ENCODE measurements around the gene STX11.

The STX11 gene

GRCh38 chr6:144158133-144158532 lies 7.8 kb downstream of the STX11 start:
- Histone ChIP-seq H3K36me3 (ENCODE audit: control insufficient read depth, insufficient read depth, low read length) (no peaks in the 10 kb centered on the region), H3K9me3 (ENCODE audit: control insufficient read depth, insufficient read depth, low read length) (no peaks in the 10 kb centered on the region), H3K27me3 (ENCODE audit: control insufficient read depth, insufficient read depth, low read length) (no peaks in the 10 kb centered on the region), H3K9ac (ENCODE audit: low read depth, low read length) (no peak overlapping the region), H3K4me3 (ENCODE audit: low read depth, low read length) (no peak overlapping the region), H3K4me1 (ENCODE audit: control insufficient read depth, insufficient read depth, low read length) (no peaks in the 10 kb centered on the region)

DNA sequence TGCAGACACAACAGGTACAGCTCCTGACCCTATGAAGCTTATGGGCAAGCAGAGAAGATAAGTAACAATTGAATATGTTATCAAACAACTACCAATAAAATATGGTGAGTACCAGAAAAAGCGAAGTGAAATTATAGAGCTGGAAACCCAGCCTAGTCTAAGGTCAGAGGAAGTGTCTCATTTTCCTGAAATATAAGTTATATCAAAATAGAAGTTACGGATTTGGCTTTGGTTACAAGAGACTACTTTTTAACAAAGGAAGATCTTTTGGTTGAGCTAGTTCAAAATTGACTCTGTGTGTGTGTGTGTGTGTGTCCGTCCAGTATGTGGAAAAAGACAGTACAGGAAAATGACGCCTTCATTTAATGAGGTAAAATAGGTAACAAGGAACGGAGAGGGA lies 8.9 kb downstream of the STX11 start:
- H3K4me1 ChIP-seq (ENCODE audit: control insufficient read depth, insufficient read depth, low read length) = no peaks in the 10 kb centered on the region
- H3K36me3 ChIP-seq (ENCODE audit: control insufficient read depth, insufficient read depth, low read length) = no peaks in the 10 kb centered on the region
- no peaks in the 10 kb centered on the region for H3K27me3 ChIP-seq (ENCODE audit: control insufficient read depth, insufficient read depth, low read length)
- H3K9ac ChIP-seq (ENCODE audit: low read depth, low read length) = no peak overlapping the region
- H3K4me3 ChIP-seq (ENCODE audit: low read depth, low read length) = no peak overlapping the region
- H3K9me3 ChIP-seq (ENCODE audit: control insufficient read depth, insufficient read depth, low read length) = no peaks in the 10 kb centered on the region

DNA sequence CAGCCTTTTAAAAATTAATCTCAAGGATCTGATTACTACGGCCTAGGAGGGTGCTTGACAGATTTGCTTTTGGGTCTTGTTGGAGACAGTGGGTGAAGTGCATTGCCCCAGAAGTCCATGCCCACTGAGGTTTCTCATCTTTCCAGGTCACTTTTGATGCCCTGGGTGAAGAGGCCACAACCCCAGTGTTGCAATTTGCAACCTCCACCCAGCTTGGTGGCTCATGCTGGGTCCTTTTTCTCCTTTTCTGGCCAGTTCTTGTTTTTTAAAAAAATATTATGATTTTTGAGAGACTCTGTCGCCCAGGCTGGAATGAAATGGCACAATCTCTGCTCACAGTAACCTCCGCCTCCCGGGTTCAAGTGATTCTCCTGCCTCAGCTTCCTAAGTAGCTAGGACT lies 9.4 kb downstream of the STX11 start:
- Histone ChIP-seq H3K4me1 (ENCODE audit: control insufficient read depth, insufficient read depth, low read length) (no peaks in the 10 kb centered on the region), H3K27me3 (ENCODE audit: control insufficient read depth, insufficient read depth, low read length) (no peaks in the 10 kb centered on the region), H3K9ac (ENCODE audit: low read depth, low read length) (no peak overlapping the region), H3K4me3 (ENCODE audit: low read depth, low read length) (no peak overlapping the region), H3K36me3 (ENCODE audit: control insufficient read depth, insufficient read depth, low read length) (no peaks in the 10 kb centered on the region), H3K9me3 (ENCODE audit: control insufficient read depth, insufficient read depth, low read length) (no peaks in the 10 kb centered on the region)

DNA sequence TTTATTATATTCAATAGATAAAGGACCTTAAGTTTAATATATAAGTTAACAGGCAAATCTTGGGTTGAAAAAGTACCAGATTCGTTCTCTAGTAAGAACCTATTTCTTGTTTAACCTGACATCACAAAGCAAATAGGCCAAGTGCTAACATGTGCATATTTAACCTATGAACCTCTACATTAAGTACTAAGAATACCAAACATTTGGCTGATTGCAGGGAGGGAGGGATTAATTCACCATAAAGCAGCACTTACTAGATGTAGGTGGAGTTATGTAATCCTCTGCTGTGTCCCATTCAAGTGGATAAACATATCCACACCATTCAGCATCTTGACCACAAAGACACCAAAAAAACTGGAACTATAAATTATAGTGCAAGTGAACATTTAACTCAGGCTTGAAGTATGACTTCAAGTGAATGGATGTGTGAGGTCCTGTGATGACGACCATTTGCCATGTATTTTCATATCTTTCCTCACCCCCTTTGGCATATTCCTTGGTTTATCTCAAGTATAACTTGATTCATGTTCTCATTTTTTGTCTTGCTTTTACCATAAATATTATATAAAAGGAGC lies 10.2 kb downstream of the STX11 start:
- no peaks in the 10 kb centered on the region for H3K27me3 ChIP-seq (ENCODE audit: control insufficient read depth, insufficient read depth, low read length)
- no peaks in the 10 kb centered on the region for H3K4me1 ChIP-seq (ENCODE audit: control insufficient read depth, insufficient read depth, low read length)
- no peak overlapping the region for H3K4me3 ChIP-seq (ENCODE audit: low read depth, low read length)
- H3K9ac ChIP-seq (ENCODE audit: low read depth, low read length) = no peak overlapping the region
- H3K36me3 ChIP-seq (ENCODE audit: control insufficient read depth, insufficient read depth, low read length) = no peaks in the 10 kb centered on the region
- no peaks in the 10 kb centered on the region for H3K9me3 ChIP-seq (ENCODE audit: control insufficient read depth, insufficient read depth, low read length)

- Histone ChIP-seq H3K27me3 (ENCODE audit: control insufficient read depth, insufficient read depth, low read length) (no peaks in the 10 kb centered on the region), H3K9ac (ENCODE audit: low read depth, low read length) (no peak overlapping the region), H3K36me3 (ENCODE audit: control insufficient read depth, insufficient read depth, low read length) (no peaks in the 10 kb centered on the region), H3K4me1 (ENCODE audit: control insufficient read depth, insufficient read depth, low read length) (no peaks in the 10 kb centered on the region), H3K4me3 (ENCODE audit: low read depth, low read length) (no peak overlapping the region), H3K9me3 (ENCODE audit: control insufficient read depth, insufficient read depth, low read length) (no peaks in the 10 kb centered on the region)
Measured at GRCh38 chr6:144161975-144162374, 11.7 kb downstream of the STX11 start.

DNA sequence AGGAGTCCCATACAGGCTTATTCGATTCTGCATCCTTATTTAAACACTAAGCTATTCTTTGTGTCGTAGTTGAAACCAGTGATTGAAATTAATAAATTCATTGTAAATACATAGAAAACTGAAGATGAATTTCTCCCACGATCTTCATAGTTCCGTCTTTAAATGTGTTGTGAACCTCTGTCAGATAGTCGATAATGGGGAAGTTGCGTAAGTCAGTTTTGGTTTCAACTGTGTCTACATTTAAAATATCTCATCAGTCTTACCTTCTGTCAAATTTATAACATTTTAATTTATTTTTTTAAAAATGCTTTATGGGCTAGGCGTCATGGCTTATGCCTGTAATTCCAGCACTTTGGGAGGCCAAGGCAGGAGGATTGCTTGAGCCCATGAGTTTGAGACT lies 12.7 kb downstream of the STX11 start:
- Histone ChIP-seq H3K9me3 (ENCODE audit: control insufficient read depth, insufficient read depth, low read length) (no peaks in the 10 kb centered on the region), H3K9ac (ENCODE audit: low read depth, low read length) (no peak overlapping the region), H3K4me1 (ENCODE audit: control insufficient read depth, insufficient read depth, low read length) (no peaks in the 10 kb centered on the region), H3K36me3 (ENCODE audit: control insufficient read depth, insufficient read depth, low read length) (no peaks in the 10 kb centered on the region), H3K27me3 (ENCODE audit: control insufficient read depth, insufficient read depth, low read length) (no peaks in the 10 kb centered on the region), H3K4me3 (ENCODE audit: low read depth, low read length) (no peak overlapping the region)

DNA sequence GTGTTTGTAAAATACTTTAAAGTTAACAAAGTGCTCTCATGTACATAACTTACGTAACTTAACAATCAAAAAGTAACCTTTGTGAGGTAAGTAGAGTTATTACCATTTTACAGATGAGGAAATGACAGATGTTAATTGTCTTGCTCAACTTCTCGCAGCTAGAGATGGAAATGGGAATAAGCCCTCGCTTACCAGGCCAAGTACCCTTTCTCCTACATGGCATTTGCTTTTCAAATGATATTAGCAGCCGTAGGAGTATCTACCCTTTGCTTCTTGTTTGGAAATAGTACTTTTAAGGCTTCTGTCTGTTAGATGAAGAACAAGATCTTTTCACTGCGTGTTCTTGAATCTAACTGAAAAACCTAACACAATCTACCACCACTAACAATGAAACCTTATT lies 15.5 kb downstream of the STX11 start:
- H3K9me3 ChIP-seq (ENCODE audit: control insufficient read depth, insufficient read depth, low read length) = no peaks in the 10 kb centered on the region
- H3K36me3 ChIP-seq (ENCODE audit: control insufficient read depth, insufficient read depth, low read length) = no peaks in the 10 kb centered on the region
- H3K27me3 ChIP-seq (ENCODE audit: control insufficient read depth, insufficient read depth, low read length) = no peaks in the 10 kb centered on the region
- H3K9ac ChIP-seq (ENCODE audit: low read depth, low read length) = no peak overlapping the region
- H3K4me1 ChIP-seq (ENCODE audit: control insufficient read depth, insufficient read depth, low read length) = no peaks in the 10 kb centered on the region
- no peak overlapping the region for H3K4me3 ChIP-seq (ENCODE audit: low read depth, low read length)

DNA sequence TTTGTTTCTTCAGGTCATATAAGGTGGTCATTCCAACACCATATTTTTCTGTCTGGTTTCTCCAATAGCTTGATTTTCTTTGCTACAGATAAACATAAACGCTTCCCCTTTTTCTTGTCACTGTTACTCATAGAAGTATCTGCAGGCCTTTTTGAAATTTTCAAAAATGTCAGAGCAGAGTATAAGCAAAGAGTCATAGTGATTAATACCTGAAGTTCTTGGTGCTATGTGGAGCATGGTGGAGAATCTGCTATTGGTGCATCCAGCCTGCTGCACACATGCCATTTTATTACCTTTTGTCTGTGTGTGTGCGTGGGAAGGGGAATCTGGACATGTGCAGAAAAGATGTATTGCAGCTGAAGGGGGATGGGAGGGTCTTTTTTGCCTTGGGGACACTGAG lies 19.7 kb downstream of the STX11 start:
- H3K36me3 ChIP-seq (ENCODE audit: control insufficient read depth, insufficient read depth, low read length) = no peaks in the 10 kb centered on the region
- H3K4me3 ChIP-seq (ENCODE audit: low read depth, low read length) = no peak overlapping the region
- H3K9ac ChIP-seq (ENCODE audit: low read depth, low read length) = no peak overlapping the region
- H3K4me1 ChIP-seq (ENCODE audit: control insufficient read depth, insufficient read depth, low read length) = no peaks in the 10 kb centered on the region
- no peaks in the 10 kb centered on the region for H3K27me3 ChIP-seq (ENCODE audit: control insufficient read depth, insufficient read depth, low read length)
- no peaks in the 10 kb centered on the region for H3K9me3 ChIP-seq (ENCODE audit: control insufficient read depth, insufficient read depth, low read length)

DNA sequence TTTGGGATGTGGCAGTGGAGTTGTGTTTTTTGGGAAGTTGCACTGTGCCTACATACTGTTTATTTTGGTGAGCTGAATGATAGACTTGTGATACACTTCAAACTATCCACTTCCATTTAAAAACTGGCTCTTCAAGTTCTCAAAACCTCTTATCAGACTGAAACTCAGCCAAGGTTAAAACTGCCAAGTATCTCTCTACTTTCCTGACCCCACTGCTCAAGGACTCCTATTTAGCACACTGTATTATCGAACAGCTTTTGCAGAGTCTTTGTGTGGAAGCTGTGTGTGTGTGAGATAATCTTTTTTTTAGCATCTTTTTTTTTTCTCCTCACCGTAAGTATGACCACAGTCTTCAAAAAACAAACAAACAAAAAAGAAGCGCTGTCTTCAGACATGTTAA lies 21.1 kb downstream of the STX11 start:
- Histone ChIP-seq H3K4me3 (ENCODE audit: low read depth, low read length) (no peak overlapping the region), H3K4me1 (ENCODE audit: control insufficient read depth, insufficient read depth, low read length) (no peaks in the 10 kb centered on the region), H3K27me3 (ENCODE audit: control insufficient read depth, insufficient read depth, low read length) (no peaks in the 10 kb centered on the region), H3K9me3 (ENCODE audit: control insufficient read depth, insufficient read depth, low read length) (no peaks in the 10 kb centered on the region), H3K9ac (ENCODE audit: low read depth, low read length) (no peak overlapping the region), H3K36me3 (ENCODE audit: control insufficient read depth, insufficient read depth, low read length) (no peaks in the 10 kb centered on the region)

GRCh38 chr6:144174006-144174405 lies 23.7 kb downstream of the STX11 start:
- no peaks in the 10 kb centered on the region for H3K27me3 ChIP-seq (ENCODE audit: control insufficient read depth, insufficient read depth, low read length)
- H3K36me3 ChIP-seq (ENCODE audit: control insufficient read depth, insufficient read depth, low read length) = no peaks in the 10 kb centered on the region
- H3K9ac ChIP-seq (ENCODE audit: low read depth, low read length) = no peak overlapping the region
- H3K4me1 ChIP-seq (ENCODE audit: control insufficient read depth, insufficient read depth, low read length) = no peaks in the 10 kb centered on the region
- H3K9me3 ChIP-seq (ENCODE audit: control insufficient read depth, insufficient read depth, low read length) = no peaks in the 10 kb centered on the region
- H3K4me3 ChIP-seq (ENCODE audit: low read depth, low read length) = no peak overlapping the region

GRCh38 chr6:144176043-144176442 lies 25.7 kb downstream of the STX11 start:
- Histone ChIP-seq H3K27me3 (ENCODE audit: control insufficient read depth, insufficient read depth, low read length) (no peaks in the 10 kb centered on the region), H3K36me3 (ENCODE audit: control insufficient read depth, insufficient read depth, low read length) (no peaks in the 10 kb centered on the region), H3K4me1 (ENCODE audit: control insufficient read depth, insufficient read depth, low read length) (no peaks in the 10 kb centered on the region), H3K9ac (ENCODE audit: low read depth, low read length) (no peak overlapping the region), H3K4me3 (ENCODE audit: low read depth, low read length) (no peak overlapping the region), H3K9me3 (ENCODE audit: control insufficient read depth, insufficient read depth, low read length) (no peaks in the 10 kb centered on the region)

GRCh38 chr6:144177726-144178125 lies 27.4 kb downstream of the STX11 start:
- Histone ChIP-seq H3K9me3 (ENCODE audit: control insufficient read depth, insufficient read depth, low read length) (no peaks in the 10 kb centered on the region), H3K4me3 (ENCODE audit: low read depth, low read length) (no peak overlapping the region), H3K9ac (ENCODE audit: low read depth, low read length) (no peak overlapping the region), H3K36me3 (ENCODE audit: control insufficient read depth, insufficient read depth, low read length) (no peaks in the 10 kb centered on the region), H3K27me3 (ENCODE audit: control insufficient read depth, insufficient read depth, low read length) (no peaks in the 10 kb centered on the region), H3K4me1 (ENCODE audit: control insufficient read depth, insufficient read depth, low read length) (no peaks in the 10 kb centered on the region)

- Histone ChIP-seq H3K4me1 (ENCODE audit: control insufficient read depth, insufficient read depth, low read length) (no peaks in the 10 kb centered on the region), H3K4me3 (ENCODE audit: low read depth, low read length) (no peak overlapping the region), H3K9me3 (ENCODE audit: control insufficient read depth, insufficient read depth, low read length) (no peaks in the 10 kb centered on the region), H3K36me3 (ENCODE audit: control insufficient read depth, insufficient read depth, low read length) (no peaks in the 10 kb centered on the region), H3K9ac (ENCODE audit: low read depth, low read length) (no peak overlapping the region), H3K27me3 (ENCODE audit: control insufficient read depth, insufficient read depth, low read length) (no peaks in the 10 kb centered on the region)
Measured at GRCh38 chr6:144178323-144178722, 28.0 kb downstream of the STX11 start.

All from iPS-15b (cell line).